Left cardiac atrium (tissue), 4 donors: ENCODE data around the gene FBXL14. TPM values are rescaled to one million over a fixed set of nuclear protein-coding genes. Genes with fewer than 3 reads are reported as not detected.
"Not testable (repeated sequence)": the region's sequence is repeated elsewhere in the genome, so short reads cannot be mapped to it uniquely, and the experiment has no call there.

Experiments used
- ATAC-seq, 2 donors: fragments of 200-7000 bp; cut with Tn5 transposase; one replicate each; pipeline ENCODE4 v1.9.1; 2020; ENCODE audit warnings: mild to moderate bottlenecking in 2 of 2, moderate library complexity in 2 of 2
- DNase-seq: peaks from one replicate; pipeline ENCODE4 v3.0.0-alpha.2; 2020
- intact Hi-C, 2 donors: fragments of 100-400 bp; cut with DNase I; formaldehyde crosslinking; loops; one replicate each; pipeline versions ENCODE4 v1.14.1 to v1.15.1; 2022 to 2023
- total RNA-seq, 2 donors: library from RNA; stranded (reverse); fragmentation: NEBNext Ultra II Directional; extraction: Animal tissue kit (Norgen Biotek cat#: 25700); gene quantifications; one replicate each; pipeline ENCODE4 v1.2.1, GENCODE V29; 2021
- donor health status: DM: no; HTN: yes; CAD: no.
- donor health status: DM: no; HTN: yes; CAD: no; lungs with severe emphysema.
- donor health status: DM: yes; HTN: yes; CAD: no.
- donor health status: Dilated cardiomyopathy.

FBXL14 gene
- total RNA-seq, 2 donors from 2014 or later, result 7.0 to 7.6 TPM

GRCh38 chr12:1602706-1603105, 8.3 kb upstream of the FBXL14 start:
- intact Hi-C loops, ATAC-seq, DNase-seq: not testable (repeated sequence)

- ATAC-seq (no peak), DNase-seq (no peak)
- intact Hi-C loops, result no loop called here
Observed at GRCh38 chr12:1598757-1599156, 4.4 kb upstream of the FBXL14 start.

GRCh38 chr12:1595690-1596347, 1.4 kb upstream of the FBXL14 start:
- DNase-seq, result no peak
- intact Hi-C loops, result no loop called here
- ATAC-seq, result no peak

GRCh38 chr12:1595026-1595561, 713 bp upstream of the FBXL14 start:
- peak in 1 of 2 donors; percentile 2 for ATAC-seq
- DNase-seq, result no peak
- intact Hi-C loops, result no loop called here

GRCh38 chr12:1594006-1594260, 448 bp downstream of the FBXL14 start:
- peak; percentile 43 to 60 for ATAC-seq
- no peak for DNase-seq
- intact Hi-C loops, result loop anchor here in 1 of 2 donors (5.0 kb wide), 1 partner anchor 477 kb away; no protein-coding TSS in a partner anchor

GRCh38 chr12:1593174-1594005, 991 bp downstream of the FBXL14 start:
- ATAC-seq, result peak; percentile 8 to 11

GRCh38 chr12:1592444-1593173, 1.8 kb downstream of the FBXL14 start:
- ATAC-seq, result peak; percentile 9 to 35
- intact Hi-C loops, result loop anchor here in 1 of 2 donors (5.0 kb wide), 1 partner anchor 475 kb away; no protein-coding TSS in a partner anchor
- DNase-seq, result peak; percentile 49

More at GRCh38 chr12:1593174-1594005, 991 bp downstream of the FBXL14 start:
- intact Hi-C loops, result loop anchor here in 1 of 2 donors (5.0 kb wide), 1 partner anchor 476 kb away; no protein-coding TSS in a partner anchor
- DNase-seq, result peak; percentile 48

GRCh38 chr12:1591543-1591942, 2.8 kb downstream of the FBXL14 start:
- ATAC-seq, result no peak
- DNase-seq, result no peak
- intact Hi-C loops, result loop anchor here in 1 of 2 donors (5.0 kb wide), 1 partner anchor 474 kb away; no protein-coding TSS in a partner anchor

GRCh38 chr12:1591034-1591433, 3.3 kb downstream of the FBXL14 start:
- no peak for DNase-seq
- no peak for ATAC-seq
- intact Hi-C loops, result loop anchor here in 1 of 2 donors (5.0 kb wide), 1 partner anchor 474 kb away; no protein-coding TSS in a partner anchor

- ATAC-seq (peak; percentile 16 to 48), DNase-seq (no peak)
- intact Hi-C loops, result loop anchor here in 1 of 2 donors (5.0 kb wide), 1 partner anchor 473 kb away; no protein-coding TSS in a partner anchor
Observed at GRCh38 chr12:1590221-1590979, 4.0 kb downstream of the FBXL14 start.

GRCh38 chr12:1588575-1588947, 5.8 kb downstream of the FBXL14 start:
- intact Hi-C loops, result loop anchor here in 1 of 2 donors (10.0 kb wide), 1 partner anchor 324 kb away; no protein-coding TSS in a partner anchor
- no peak for DNase-seq
- no peak for ATAC-seq

- DNase-seq (no peak), ATAC-seq (no peak)
- intact Hi-C loops, result loop anchor here in 1 of 2 donors (10.0 kb wide), 1 partner anchor 323 kb away; no protein-coding TSS in a partner anchor
Observed at GRCh38 chr12:1587927-1588574, 6.3 kb downstream of the FBXL14 start.

GRCh38 chr12:1584326-1584725, 10.1 kb downstream of the FBXL14 start:
- no peak for DNase-seq
- ATAC-seq, result no peak
- intact Hi-C loops, result loop anchor here in 1 of 2 donors (10.0 kb wide), 1 partner anchor 320 kb away; no protein-coding TSS in a partner anchor

- DNase-seq, result peak; percentile 60
- intact Hi-C loops, result loop anchor here in 1 of 2 donors (2.0 to 10.0 kb wide), 2 partner anchors 319 to 467 kb away; no protein-coding TSS in a partner anchor
- peak; percentile 83 to 88 for ATAC-seq
Observed at GRCh38 chr12:1583421-1584078, 10.8 kb downstream of the FBXL14 start.

GRCh38 chr12:1582709-1583050, 11.7 kb downstream of the FBXL14 start:
- intact Hi-C loops, result loop anchor here in 1 of 2 donors (2.0 to 10.0 kb wide), 2 partner anchors 318 to 466 kb away; no protein-coding TSS in a partner anchor
- ATAC-seq (no peak), DNase-seq (no peak)

- DNase-seq, result no peak
- intact Hi-C loops, result loop anchor here in 1 of 2 donors (2.0 to 10.0 kb wide), 2 partner anchors 317 to 465 kb away; no protein-coding TSS in a partner anchor
- no peak for ATAC-seq
Observed at GRCh38 chr12:1581973-1582708, 12.2 kb downstream of the FBXL14 start.
